ENCODE measurements around the gene NOD2. TPM values are rescaled to one million over a fixed set of nuclear protein-coding genes. Genes with fewer than 3 reads are reported as not detected.

NOD2 gene
- total RNA-seq, 1 donor from 2014 or later: not detected

- no peaks in the 10 kb centered on the region for H3K4me1 Mint-ChIP-seq (ENCODE audit: low read depth, unreplicated experiment)
- H3K4me3 ChIP-seq (ENCODE audit: insufficient read depth, low read depth, low read length): no peak overlapping the region
- H3K9me3 ChIP-seq (ENCODE audit: insufficient read depth, low read depth, low read length): no peaks in the 10 kb centered on the region
- no peak for DNase-seq (ENCODE audit: low read depth)
- H3K27me3 Mint-ChIP-seq (ENCODE audit: low read depth, unreplicated experiment): peaks cover 41% of the 10 kb centered on the region
- no peak for FAIRE-seq
- H3K9me3 Mint-ChIP-seq (ENCODE audit: unreplicated experiment): peaks cover under 1% of the 10 kb centered on the region
- no peaks in the 10 kb centered on the region for H3K36me3 Mint-ChIP-seq (ENCODE audit: low read depth, unreplicated experiment)
- H3K79me2 ChIP-seq (ENCODE audit: insufficient read depth, low read length): no peaks in the 10 kb centered on the region
- H3K4me2 ChIP-seq (ENCODE audit: low read length): no peak overlapping the region
- H3K36me3 ChIP-seq (ENCODE audit: insufficient read depth, low read length): no peaks in the 10 kb centered on the region
- TF ChIP-seq CTCF (IDR thresholded peaks at IDR 0.05; ENCODE audit: insufficient read depth, low read depth, low read length) (no peak), EZH2 (IDR thresholded peaks at IDR 0.05; ENCODE audit: insufficient read depth, low read length) (no peak)
- H3K27ac ChIP-seq (ENCODE audit: low read depth, low read length): no peak overlapping the region
- no peak overlapping the region for H3K4me3 Mint-ChIP-seq (ENCODE audit: unreplicated experiment)
- no peak overlapping the region for H3K9ac ChIP-seq (ENCODE audit: low read length)
- no peaks in the 10 kb centered on the region for H4K20me1 ChIP-seq (ENCODE audit: insufficient read depth, low read length)
- H3K4me1 ChIP-seq (ENCODE audit: insufficient read depth, low read length): no peaks in the 10 kb centered on the region
- H3K27ac Mint-ChIP-seq (ENCODE audit: unreplicated experiment): no peak overlapping the region
- no peak overlapping the region for H2AFZ ChIP-seq (ENCODE audit: low read depth, low read length)
- H3K27me3 ChIP-seq (ENCODE audit: insufficient read depth, low read length): peaks cover 11% of the 10 kb centered on the region
Observed at GRCh38 chr16:50690177-50690576, 3.2 kb upstream of the NOD2 start.

DNA sequence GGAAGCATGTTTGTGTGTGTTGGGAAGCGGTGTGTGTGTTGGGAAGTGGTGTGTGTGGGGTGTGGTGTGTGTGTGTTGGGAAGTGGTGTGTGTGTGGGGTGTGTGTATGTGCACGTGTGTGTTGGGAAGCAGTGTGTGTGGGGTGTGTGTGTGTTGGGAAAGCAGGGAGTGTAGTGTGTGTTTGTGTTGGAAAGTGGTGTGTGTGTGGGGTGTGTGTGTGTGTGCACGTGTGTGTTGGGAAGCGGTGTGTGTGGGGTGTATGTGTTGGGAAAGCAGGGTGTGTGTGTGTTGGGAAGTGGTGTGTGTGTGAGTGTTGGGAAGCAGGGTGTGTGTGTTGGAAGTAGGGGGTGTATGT lies 785 bp upstream of the NOD2 start:
- no peak overlapping the region for H3K4me3 ChIP-seq (ENCODE audit: insufficient read depth, low read depth, low read length)
- H3K27me3 ChIP-seq (ENCODE audit: insufficient read depth, low read length): peaks cover 5% of the 10 kb centered on the region
- H3K9me3 ChIP-seq (ENCODE audit: insufficient read depth, low read depth, low read length): no peaks in the 10 kb centered on the region
- peaks cover 2% of the 10 kb centered on the region for H3K4me1 Mint-ChIP-seq (ENCODE audit: low read depth, unreplicated experiment)
- no peak overlapping the region for H3K9ac ChIP-seq (ENCODE audit: low read length)
- TF ChIP-seq EZH2 (IDR thresholded peaks at IDR 0.05; ENCODE audit: insufficient read depth, low read length): no peak
- TF ChIP-seq CTCF (IDR thresholded peaks at IDR 0.05; ENCODE audit: insufficient read depth, low read depth, low read length): no peak
- peaks cover 43% of the 10 kb centered on the region for H3K27me3 Mint-ChIP-seq (ENCODE audit: low read depth, unreplicated experiment)
- H3K4me1 ChIP-seq (ENCODE audit: insufficient read depth, low read length): no peaks in the 10 kb centered on the region
- no peak overlapping the region for H3K27ac Mint-ChIP-seq (ENCODE audit: unreplicated experiment)
- FAIRE-seq (no peak), DNase-seq (ENCODE audit: low read depth) (no peak)
- H4K20me1 ChIP-seq (ENCODE audit: insufficient read depth, low read length): no peaks in the 10 kb centered on the region
- no peaks in the 10 kb centered on the region for H3K79me2 ChIP-seq (ENCODE audit: insufficient read depth, low read length)
- no peaks in the 10 kb centered on the region for H3K36me3 ChIP-seq (ENCODE audit: insufficient read depth, low read length)
- no peaks in the 10 kb centered on the region for H3K36me3 Mint-ChIP-seq (ENCODE audit: low read depth, unreplicated experiment)
- no peak overlapping the region for H3K4me3 Mint-ChIP-seq (ENCODE audit: unreplicated experiment)
- H3K27ac ChIP-seq (ENCODE audit: low read depth, low read length): no peak overlapping the region
- peaks cover 4% of the 10 kb centered on the region for H3K9me3 Mint-ChIP-seq (ENCODE audit: unreplicated experiment)
- no peak overlapping the region for H2AFZ ChIP-seq (ENCODE audit: low read depth, low read length)
- peak overlapping the region; percentile 70 for H3K4me2 ChIP-seq (ENCODE audit: low read length)

GRCh38 chr16:50694206-50694605 lies 800 bp downstream of the NOD2 start:
- H3K27ac ChIP-seq (ENCODE audit: low read depth, low read length): no peak overlapping the region
- no peaks in the 10 kb centered on the region for H4K20me1 ChIP-seq (ENCODE audit: insufficient read depth, low read length)
- Mint-ChIP-seq H3K4me1 (ENCODE audit: low read depth, unreplicated experiment) (peaks cover 6% of the 10 kb centered on the region), H3K9me3 (ENCODE audit: unreplicated experiment) (peaks cover 4% of the 10 kb centered on the region), H3K4me3 (ENCODE audit: unreplicated experiment) (no peak overlapping the region), H3K36me3 (ENCODE audit: low read depth, unreplicated experiment) (no peaks in the 10 kb centered on the region), H3K27ac (ENCODE audit: unreplicated experiment) (no peak overlapping the region), H3K27me3 (ENCODE audit: low read depth, unreplicated experiment) (peaks cover 44% of the 10 kb centered on the region)
- no peak for FAIRE-seq
- H3K9ac ChIP-seq (ENCODE audit: low read length): no peak overlapping the region
- DNase-seq (ENCODE audit: low read depth): no peak
- TF ChIP-seq CTCF (IDR thresholded peaks at IDR 0.05; ENCODE audit: insufficient read depth, low read depth, low read length) (no peak), EZH2 (IDR thresholded peaks at IDR 0.05; ENCODE audit: insufficient read depth, low read length) (no peak)
- no peak overlapping the region for H3K4me2 ChIP-seq (ENCODE audit: low read length)
- no peaks in the 10 kb centered on the region for H3K79me2 ChIP-seq (ENCODE audit: insufficient read depth, low read length)
- H3K4me3 ChIP-seq (ENCODE audit: insufficient read depth, low read depth, low read length): no peak overlapping the region
- H3K4me1 ChIP-seq (ENCODE audit: insufficient read depth, low read length): no peaks in the 10 kb centered on the region
- H3K36me3 ChIP-seq (ENCODE audit: insufficient read depth, low read length): no peaks in the 10 kb centered on the region
- H2AFZ ChIP-seq (ENCODE audit: low read depth, low read length): no peak overlapping the region
- H3K27me3 ChIP-seq (ENCODE audit: insufficient read depth, low read length): peaks cover 5% of the 10 kb centered on the region
- H3K9me3 ChIP-seq (ENCODE audit: insufficient read depth, low read depth, low read length): no peaks in the 10 kb centered on the region

Measured in astrocyte (in vitro differentiated cells and primary cell).